Measurements from ENCODE around the gene ACY1. TPM values are rescaled to one million over a fixed set of nuclear protein-coding genes. Genes with fewer than 3 reads are reported as not detected.

The ACY1 gene
- total RNA-seq, 1 experiment from 2014 or later: 50.3 TPM

DNA sequence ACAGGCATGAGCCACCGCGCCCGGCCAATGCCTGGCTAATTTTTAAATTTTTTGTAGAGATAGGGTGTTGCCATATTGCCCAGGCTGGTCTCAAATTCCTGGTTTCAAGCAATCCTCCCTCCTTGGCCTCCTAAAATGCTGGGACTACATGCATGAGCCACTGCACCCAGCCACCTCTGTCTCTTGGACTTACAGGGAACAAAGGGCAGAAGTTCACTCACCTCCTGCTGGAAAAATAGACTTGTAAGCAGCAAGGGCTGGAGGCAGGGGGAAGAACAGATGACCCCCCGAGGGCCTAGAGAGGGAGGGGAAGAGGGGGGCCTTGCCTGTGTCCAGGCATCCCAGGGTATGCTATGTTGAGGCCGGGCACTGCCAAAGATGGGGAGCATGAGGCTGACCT lies 50.9 kb downstream of the ACY1 start:
- TF ChIP-seq TCF7L2 (IDR thresholded peaks at IDR 0.05; ENCODE audit: low read depth, low read length) (no peak), SIN3A (IDR thresholded peaks at IDR 0.05; ENCODE audit: borderline replicate concordance, insufficient read depth, low read depth, low read length) (no peak), CTCF (IDR thresholded peaks at IDR 0.05) (no peak), POLR2AphosphoS5 (IDR thresholded peaks at IDR 0.05; ENCODE audit: low read depth, low read length) (no peak)
- TF ChIP-seq, protein P1, sequence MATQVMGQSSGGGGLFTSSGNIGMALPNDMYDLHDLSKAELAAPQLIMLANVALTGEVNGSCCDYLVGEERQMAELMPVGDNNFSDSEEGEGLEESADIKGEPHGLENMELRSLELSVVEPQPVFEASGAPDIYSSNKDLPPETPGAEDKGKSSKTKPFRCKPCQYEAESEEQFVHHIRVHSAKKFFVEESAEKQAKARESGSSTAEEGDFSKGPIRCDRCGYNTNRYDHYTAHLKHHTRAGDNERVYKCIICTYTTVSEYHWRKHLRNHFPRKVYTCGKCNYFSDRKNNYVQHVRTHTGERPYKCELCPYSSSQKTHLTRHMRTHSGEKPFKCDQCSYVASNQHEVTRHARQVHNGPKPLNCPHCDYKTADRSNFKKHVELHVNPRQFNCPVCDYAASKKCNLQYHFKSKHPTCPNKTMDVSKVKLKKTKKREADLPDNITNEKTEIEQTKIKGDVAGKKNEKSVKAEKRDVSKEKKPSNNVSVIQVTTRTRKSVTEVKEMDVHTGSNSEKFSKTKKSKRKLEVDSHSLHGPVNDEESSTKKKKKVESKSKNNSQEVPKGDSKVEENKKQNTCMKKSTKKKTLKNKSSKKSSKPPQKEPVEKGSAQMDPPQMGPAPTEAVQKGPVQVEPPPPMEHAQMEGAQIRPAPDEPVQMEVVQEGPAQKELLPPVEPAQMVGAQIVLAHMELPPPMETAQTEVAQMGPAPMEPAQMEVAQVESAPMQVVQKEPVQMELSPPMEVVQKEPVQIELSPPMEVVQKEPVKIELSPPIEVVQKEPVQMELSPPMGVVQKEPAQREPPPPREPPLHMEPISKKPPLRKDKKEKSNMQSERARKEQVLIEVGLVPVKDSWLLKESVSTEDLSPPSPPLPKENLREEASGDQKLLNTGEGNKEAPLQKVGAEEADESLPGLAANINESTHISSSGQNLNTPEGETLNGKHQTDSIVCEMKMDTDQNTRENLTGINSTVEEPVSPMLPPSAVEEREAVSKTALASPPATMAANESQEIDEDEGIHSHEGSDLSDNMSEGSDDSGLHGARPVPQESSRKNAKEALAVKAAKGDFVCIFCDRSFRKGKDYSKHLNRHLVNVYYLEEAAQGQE (IDR thresholded peaks at IDR 0.05; ENCODE audit: insufficient read depth in 1 of 2, low read depth in 2 of 2, low read length in 1 of 2): no peak
- Histone ChIP-seq H3K4me1 (ENCODE audit: control insufficient read depth, insufficient read depth, low read length) (no peaks in the 10 kb centered on the region), H3K27ac (ENCODE audit: low read length) (no peak overlapping the region), H3K27me3 (ENCODE audit: control insufficient read depth, insufficient read depth, low read length) (no peaks in the 10 kb centered on the region), H3K36me3 (ENCODE audit: control insufficient read depth, insufficient read depth, low read length) (no peaks in the 10 kb centered on the region), H3K4me3 (ENCODE audit: low read depth in 2 of 2, low read length in 2 of 2) (no peak overlapping the region), H3K9me3 (ENCODE audit: control insufficient read depth, insufficient read depth, low read depth, low read length) (no peaks in the 10 kb centered on the region)
- BruUV-seq (replicated peaks): no TSS peak
- in situ Hi-C loops (cut with HindIII; ENCODE audit: low pct_unique_long_range_greater_than_20kb, low sequenced_read_pairs): no loop called here
- ChIA-PET CTCF (no interaction called here), POLR2A (no interaction called here)
- intact Hi-C loops (cut with micrococcal nuclease; ENCODE audit: unreplicated experiment): no loop called here
- ATAC-seq (no peak), DNase-seq (ENCODE audit: low read depth, low spot score) (no peak)

DNA sequence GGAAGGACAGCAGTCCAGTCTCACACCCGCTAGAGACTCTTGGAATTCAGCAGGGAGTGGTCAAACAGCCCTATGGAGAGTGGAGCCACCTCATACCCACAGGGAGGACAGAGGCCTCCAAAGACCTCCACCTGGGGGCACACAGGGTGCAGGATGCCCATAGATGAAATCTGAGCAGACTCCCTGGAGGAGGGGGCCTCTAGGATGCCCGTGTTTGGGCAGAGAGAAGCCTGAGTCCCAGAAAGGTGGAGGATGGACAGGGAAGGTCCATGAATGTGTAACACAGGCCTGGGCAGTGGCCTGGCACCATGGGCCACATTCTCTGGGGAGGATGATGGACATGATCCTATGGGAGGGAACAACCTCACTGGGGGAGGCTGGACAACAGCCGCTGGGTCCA lies 51.3 kb downstream of the ACY1 start:
- no peak for TF ChIP-seq POLR2AphosphoS5 (IDR thresholded peaks at IDR 0.05; ENCODE audit: low read depth, low read length)
- TF ChIP-seq TCF7L2 (IDR thresholded peaks at IDR 0.05; ENCODE audit: low read depth, low read length): no peak
- no peak for TF ChIP-seq SIN3A (IDR thresholded peaks at IDR 0.05; ENCODE audit: borderline replicate concordance, insufficient read depth, low read depth, low read length)
- TF ChIP-seq, protein P1 (IDR thresholded peaks at IDR 0.05; ENCODE audit: insufficient read depth in 1 of 2, low read depth in 2 of 2, low read length in 1 of 2): no peak
- TF ChIP-seq CTCF (IDR thresholded peaks at IDR 0.05): no peak
- Histone ChIP-seq H3K36me3 (ENCODE audit: control insufficient read depth, insufficient read depth, low read length) (no peaks in the 10 kb centered on the region), H3K27ac (ENCODE audit: low read length) (no peak overlapping the region), H3K27me3 (ENCODE audit: control insufficient read depth, insufficient read depth, low read length) (no peaks in the 10 kb centered on the region), H3K4me3 (ENCODE audit: low read depth in 2 of 2, low read length in 2 of 2) (no peak overlapping the region), H3K4me1 (ENCODE audit: control insufficient read depth, insufficient read depth, low read length) (no peaks in the 10 kb centered on the region), H3K9me3 (ENCODE audit: control insufficient read depth, insufficient read depth, low read depth, low read length) (no peaks in the 10 kb centered on the region)
- no peak for DNase-seq (ENCODE audit: low read depth, low spot score)
- ChIA-PET CTCF (no interaction called here), POLR2A (no interaction called here)
- no peak for ATAC-seq
- intact Hi-C loops (cut with micrococcal nuclease; ENCODE audit: unreplicated experiment) (no loop called here), in situ Hi-C loops (cut with HindIII; ENCODE audit: low pct_unique_long_range_greater_than_20kb, low sequenced_read_pairs) (no loop called here)
- no TSS peak for BruUV-seq (replicated peaks)

All from Panc1 (cell line).